Tibial nerve (tissue), 4 donors: ENCODE measurements around the gene PLXNA4. TPM values are rescaled to one million over a fixed set of nuclear protein-coding genes. Genes with fewer than 3 reads are reported as not detected.

Experiments used
- DNase-seq, 2 donors: peaks; one replicate each; pipeline ENCODE4 v3.0.0-alpha.2; 2019; ENCODE audit warnings: low spot score in 2 of 2
- H3K27ac ChIP-seq, 4 donors: fragments of 200-600 bp; sonication (generic) in 3 of 4; one replicate each; pipeline ENCODE4 v1.5.1; 2017 to 2019; ENCODE audit warnings: mild to moderate bottlenecking in 1 of 4
- H3K27me3 ChIP-seq, 2 donors: fragments of 200-600 bp; sonication (generic) in 1 of 2; one replicate each; pipeline versions ENCODE4 v1.5.1 to v1.6.0; 2017 to 2019
- H3K36me3 ChIP-seq, 3 donors: fragments of 200-600 bp; sonication (generic); one replicate each; pipeline ENCODE4 v1.5.1; 2018 to 2019
- H3K4me1 ChIP-seq, 4 donors: fragments of 200-600 bp; sonication (generic) in 3 of 4; one replicate each; pipeline ENCODE4 v1.5.1; 2017 to 2019
- H3K4me3 ChIP-seq, 4 donors: fragments of 200-600 bp; sonication (generic) in 3 of 4; one replicate each; pipeline ENCODE4 v1.5.1; 2017 to 2019; ENCODE audit warnings: mild to moderate bottlenecking in 1 of 4, moderate library complexity in 1 of 4
- H3K9me3 ChIP-seq, 4 donors: fragments of 200-600 bp; sonication (generic) in 3 of 4; one replicate each; pipeline ENCODE4 v1.5.1; 2017 to 2019
- CTCF ChIP-seq, 5 experiments: fragments of 200-600 bp in 3 of 5; fragments of 450-650 bp in 2 of 5; sonication (generic) in 3 of 5; IDR thresholded peaks; one replicate each; pipeline ENCODE4 v1.5.1; 2016 to 2019; ENCODE audit warnings: antibody characterized with exemption in 5 of 5, mild to moderate bottlenecking in 3 of 5, moderate library complexity in 2 of 5
- EP300 ChIP-seq, 2 donors: sonication (generic); formaldehyde crosslinking; IDR thresholded peaks; one replicate each; pipeline ENCODE4 v1.6.1; 2017; ENCODE audit warnings: antibody characterized with exemption in 2 of 2, mild to moderate bottlenecking in 1 of 2
- POLR2A ChIP-seq, 2 donors: fragments of 450-650 bp; IDR thresholded peaks; one replicate each; pipeline ENCODE4 v1.6.1; 2017; ENCODE audit warnings: antibody characterized with exemption in 2 of 2, mild to moderate bottlenecking in 2 of 2, moderate library complexity in 2 of 2
- WGBS, 2 donors: methylation state at CpG; one replicate each; pipeline ENCODE4 v1.1.5; 2018; 5-methylcytosine and 5-hydroxymethylcytosine counted together
- total RNA-seq, 4 donors: library from RNA; depleted of rRNA; stranded (reverse); fragments of >200 nt; gene quantifications; one replicate each; pipeline ENCODE4 v1.1.0, GENCODE V29; 2016

The PLXNA4 gene
- total RNA-seq, 4 donors from 2014 or later, result 12.6 to 32.4 (median 13.7) TPM

DNA sequence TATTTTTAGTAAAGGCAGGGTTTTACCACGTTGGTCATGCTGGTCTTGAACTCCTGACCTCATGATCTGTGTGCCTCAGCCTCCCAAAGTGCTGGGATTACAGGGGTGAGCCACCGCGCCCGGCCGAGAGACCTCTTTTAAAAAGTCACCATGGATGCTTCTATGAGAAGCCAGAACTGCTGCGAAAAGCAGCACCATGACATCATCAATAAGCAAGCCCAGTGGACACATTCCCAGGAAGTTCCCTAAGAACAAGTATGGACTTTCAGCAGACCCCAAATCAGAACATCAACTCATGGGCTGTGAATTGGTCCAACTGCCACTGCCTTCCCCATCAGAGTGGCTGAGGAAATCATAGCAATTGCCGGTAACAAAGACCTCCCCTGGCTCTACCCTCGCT lies 93.4 kb downstream of the PLXNA4 start:
- no peak for DNase-seq
- no peak for TF ChIP-seq EP300 (IDR thresholded peaks at IDR 0.05)
- TF ChIP-seq CTCF (IDR thresholded peaks at IDR 0.05), result no peak
- no peak for TF ChIP-seq POLR2A (IDR thresholded peaks at IDR 0.05)
- Histone ChIP-seq H3K36me3 (no peaks in the 10 kb centered on the region), H3K4me1 (peaks cover 0 to 13% (median 0%) of the 10 kb centered on the region in 4 donors), H3K9me3 (no peaks in the 10 kb centered on the region), H3K27ac (no peak overlapping the region), H3K27me3 (no peaks in the 10 kb centered on the region), H3K4me3 (no peak overlapping the region)
- 88 to 91% methylated on average over 7 to 8 of the region's 8 CpGs for WGBS, 2 donors

- Histone ChIP-seq H3K9me3 (no peaks in the 10 kb centered on the region), H3K27me3 (no peaks in the 10 kb centered on the region), H3K27ac (no peak overlapping the region), H3K4me3 (no peak overlapping the region), H3K36me3 (no peaks in the 10 kb centered on the region), H3K4me1 (peaks cover 0 to 4% (median 0%) of the 10 kb centered on the region in 4 donors)
- WGBS, 2 donors, result 49 to 52% methylated on average over 9 of the region's 9 CpGs
- DNase-seq, result peak in 1 of 2 donors; percentile 36
- TF ChIP-seq POLR2A (IDR thresholded peaks at IDR 0.05), result no peak
- no peak for TF ChIP-seq EP300 (IDR thresholded peaks at IDR 0.05)
- no peak for TF ChIP-seq CTCF (IDR thresholded peaks at IDR 0.05)
These were observed 95.7 kb downstream of the PLXNA4 start for GRCh38 chr7:132480534-132480933.

- Histone ChIP-seq H3K27ac (no peak overlapping the region), H3K9me3 (no peaks in the 10 kb centered on the region), H3K4me1 (peaks cover 0 to 26% (median 0%) of the 10 kb centered on the region in 4 donors), H3K4me3 (no peak overlapping the region), H3K36me3 (no peaks in the 10 kb centered on the region), H3K27me3 (peaks cover 0 to 5% of the 10 kb centered on the region in 2 donors)
- DNase-seq, result no peak
- 75 to 86% methylated on average over 1 of the region's 1 CpG for WGBS, 2 donors
- TF ChIP-seq POLR2A (IDR thresholded peaks at IDR 0.05) (no peak), CTCF (IDR thresholded peaks at IDR 0.05) (no peak), EP300 (IDR thresholded peaks at IDR 0.05) (no peak)
These were observed 99.7 kb downstream of the PLXNA4 start for GRCh38 chr7:132476541-132476940.

DNA sequence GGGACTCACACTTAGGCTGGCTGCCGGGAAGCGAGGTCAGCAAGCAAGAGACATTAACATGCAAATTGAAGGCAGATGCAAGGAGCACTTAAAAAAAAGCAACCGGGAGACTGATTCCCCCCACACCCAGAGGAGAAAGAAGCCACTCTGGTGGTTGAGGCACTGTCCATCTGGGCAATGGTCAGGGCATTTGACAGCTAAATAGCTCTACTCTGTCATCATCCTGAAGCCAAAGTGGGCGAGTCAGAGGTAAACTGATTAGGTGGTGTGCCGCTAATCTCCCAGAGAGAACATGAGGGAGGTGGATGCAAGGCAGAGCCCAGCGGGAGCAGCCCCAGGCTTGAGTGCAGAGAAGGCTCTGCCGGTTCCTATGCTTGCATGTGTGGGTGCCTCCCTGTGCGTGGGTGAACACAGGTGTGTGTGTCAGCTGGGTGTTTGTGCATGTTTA lies 100.6 kb downstream of the PLXNA4 start:
- DNase-seq, result no peak
- TF ChIP-seq CTCF (IDR thresholded peaks at IDR 0.05), result no peak
- TF ChIP-seq POLR2A (IDR thresholded peaks at IDR 0.05), result no peak
- TF ChIP-seq EP300 (IDR thresholded peaks at IDR 0.05), result no peak
- Histone ChIP-seq H3K4me3 (no peak overlapping the region), H3K4me1 (peaks cover 0 to 27% (median 0%) of the 10 kb centered on the region in 4 donors), H3K36me3 (no peaks in the 10 kb centered on the region), H3K27me3 (peaks cover 0 to 5% of the 10 kb centered on the region in 2 donors), H3K9me3 (no peaks in the 10 kb centered on the region), H3K27ac (no peak overlapping the region)
- WGBS, 2 donors, result 56 to 59% methylated on average over 8 of the region's 8 CpGs

GRCh38 chr7:132475037-132475668 lies 101.1 kb downstream of the PLXNA4 start:
- Histone ChIP-seq H3K4me1 (peaks cover 0 to 24% (median 0%) of the 10 kb centered on the region in 4 donors), H3K27me3 (peaks cover 0 to 5% of the 10 kb centered on the region in 2 donors), H3K27ac (no peak overlapping the region), H3K4me3 (no peak overlapping the region), H3K9me3 (no peaks in the 10 kb centered on the region), H3K36me3 (no peaks in the 10 kb centered on the region)
- DNase-seq, result no peak
- 30 to 48% methylated on average over 8 of the region's 8 CpGs for WGBS, 2 donors
- TF ChIP-seq EP300 (IDR thresholded peaks at IDR 0.05) (no peak), CTCF (IDR thresholded peaks at IDR 0.05) (no peak), POLR2A (IDR thresholded peaks at IDR 0.05) (no peak)
